ENCODE results near the gene IDH2.

The IDH2 gene

DNA sequence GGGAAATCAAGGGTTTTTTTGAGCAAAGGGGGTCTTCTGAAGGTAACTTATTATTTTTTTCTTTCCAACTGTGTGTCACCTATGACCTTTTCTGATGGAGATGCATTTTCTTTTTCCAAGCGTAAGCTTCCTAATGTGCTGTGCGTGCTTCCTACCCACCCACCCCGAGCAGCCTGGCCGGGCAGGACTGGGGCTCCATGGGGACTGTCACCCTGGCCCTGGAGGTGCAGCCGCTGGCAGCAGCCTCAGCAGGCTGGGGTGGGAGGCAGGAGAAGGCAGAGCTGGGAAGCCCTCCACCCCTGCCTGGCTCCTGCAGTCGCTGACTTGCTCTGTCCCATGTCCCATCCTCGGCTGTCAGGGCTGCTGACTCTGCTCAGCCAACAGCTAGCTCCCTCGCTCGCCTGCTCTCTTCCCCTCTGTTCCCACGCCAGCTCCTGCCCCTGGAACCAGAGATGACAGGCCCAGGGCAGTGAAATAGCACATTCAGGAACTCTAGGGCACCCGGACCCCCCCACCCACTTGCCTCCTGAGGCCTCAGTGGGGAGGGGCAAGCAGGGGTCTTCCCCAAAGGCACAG lies 21.4 kb downstream of the IDH2 start:
- TF ChIP-seq, protein P1, sequence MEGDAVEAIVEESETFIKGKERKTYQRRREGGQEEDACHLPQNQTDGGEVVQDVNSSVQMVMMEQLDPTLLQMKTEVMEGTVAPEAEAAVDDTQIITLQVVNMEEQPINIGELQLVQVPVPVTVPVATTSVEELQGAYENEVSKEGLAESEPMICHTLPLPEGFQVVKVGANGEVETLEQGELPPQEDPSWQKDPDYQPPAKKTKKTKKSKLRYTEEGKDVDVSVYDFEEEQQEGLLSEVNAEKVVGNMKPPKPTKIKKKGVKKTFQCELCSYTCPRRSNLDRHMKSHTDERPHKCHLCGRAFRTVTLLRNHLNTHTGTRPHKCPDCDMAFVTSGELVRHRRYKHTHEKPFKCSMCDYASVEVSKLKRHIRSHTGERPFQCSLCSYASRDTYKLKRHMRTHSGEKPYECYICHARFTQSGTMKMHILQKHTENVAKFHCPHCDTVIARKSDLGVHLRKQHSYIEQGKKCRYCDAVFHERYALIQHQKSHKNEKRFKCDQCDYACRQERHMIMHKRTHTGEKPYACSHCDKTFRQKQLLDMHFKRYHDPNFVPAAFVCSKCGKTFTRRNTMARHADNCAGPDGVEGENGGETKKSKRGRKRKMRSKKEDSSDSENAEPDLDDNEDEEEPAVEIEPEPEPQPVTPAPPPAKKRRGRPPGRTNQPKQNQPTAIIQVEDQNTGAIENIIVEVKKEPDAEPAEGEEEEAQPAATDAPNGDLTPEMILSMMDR (conservative IDR thresholded peaks at IDR 0.05), result no peak
- no peak for TF ChIP-seq ZFX (IDR thresholded peaks at IDR 0.05)

DNA sequence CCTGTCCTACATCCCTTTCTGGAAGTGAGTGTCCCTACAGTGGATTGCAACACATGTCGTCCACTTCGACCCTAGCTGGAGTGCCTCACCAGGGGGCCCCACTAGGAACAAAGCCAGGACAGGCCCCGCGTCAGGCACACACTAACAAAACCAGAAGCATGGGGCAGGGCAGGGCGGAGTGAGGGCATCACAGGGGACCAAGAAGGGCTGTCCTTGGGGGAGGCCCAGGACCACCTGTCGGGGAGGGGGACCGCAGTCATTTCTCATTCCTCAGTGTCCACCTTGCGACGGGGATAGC lies 21.9 kb downstream of the IDH2 start:
- TF ChIP-seq, protein P1 (conservative IDR thresholded peaks at IDR 0.05), result no peak
- TF ChIP-seq ZFX (IDR thresholded peaks at IDR 0.05), result no peak
- H3K27ac ChIP-seq, result no peak overlapping the region

More for the DNA sequence above, 21.4 kb downstream of the IDH2 start:
- H3K27ac ChIP-seq, result no peak overlapping the region

DNA sequence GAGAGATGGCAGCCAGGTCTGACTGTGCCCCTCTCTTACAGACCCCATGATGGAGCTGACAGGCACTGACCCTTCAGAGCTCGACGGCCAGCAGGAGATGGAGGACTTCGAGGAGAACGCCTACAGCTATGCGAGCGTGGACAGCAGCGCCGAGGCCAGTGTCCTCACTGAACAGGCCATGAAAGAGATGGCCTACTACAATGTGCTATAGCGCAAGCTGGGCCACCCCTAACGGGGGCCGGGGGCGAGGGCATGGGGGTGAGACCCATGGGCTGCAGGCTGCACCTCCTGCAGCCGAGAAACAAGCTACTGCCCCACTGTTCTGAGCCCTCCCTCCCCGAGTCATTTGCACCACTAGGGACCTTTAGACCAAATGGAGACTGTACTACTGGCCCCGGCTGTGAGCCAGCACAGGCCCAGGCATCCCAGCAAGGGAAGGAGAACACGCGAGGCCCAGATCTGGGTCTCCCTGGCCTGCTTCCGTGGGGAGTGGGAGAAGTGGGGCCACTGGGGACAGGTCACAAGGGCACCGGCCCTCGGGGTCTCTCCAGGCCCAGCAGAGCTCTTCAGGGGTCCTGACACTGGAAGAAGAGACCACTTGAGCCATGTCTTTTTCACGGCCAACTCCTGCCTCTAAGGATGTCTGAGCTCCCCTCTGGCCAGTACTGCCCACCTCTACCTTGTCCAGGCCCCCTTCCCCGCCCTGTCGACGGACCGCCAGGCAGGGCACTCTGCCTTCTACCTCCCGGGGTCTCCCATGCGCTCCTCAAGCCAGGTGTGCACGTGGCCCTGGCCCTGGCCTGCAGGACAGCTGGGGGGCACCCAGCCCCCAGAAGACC lies 22.4 kb downstream of the IDH2 start:
- TF ChIP-seq, protein P1 (conservative IDR thresholded peaks at IDR 0.05), result no peak
- TF ChIP-seq ZFX (IDR thresholded peaks at IDR 0.05), result no peak
- no peak overlapping the region for H3K27ac ChIP-seq

DNA sequence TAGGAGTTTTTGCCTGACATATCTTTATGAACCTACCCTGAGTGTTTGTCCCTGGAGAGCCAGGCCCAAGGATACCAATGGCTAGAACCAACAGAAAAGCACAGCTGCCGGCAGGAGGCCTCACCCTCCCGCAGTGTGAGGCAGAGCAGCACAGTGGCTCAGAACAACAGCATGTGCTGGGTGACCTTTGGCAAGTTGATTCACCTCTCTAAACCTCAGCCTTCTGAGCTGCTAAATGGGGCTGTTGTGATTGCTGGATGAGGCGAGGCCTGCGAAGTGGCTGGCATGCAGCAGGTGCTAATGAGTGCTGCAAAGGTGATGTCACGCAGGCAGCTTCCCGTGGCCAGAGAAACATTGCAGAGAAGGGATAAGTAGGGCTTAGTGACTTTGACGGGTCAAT lies 23.3 kb downstream of the IDH2 start:
- TF ChIP-seq, protein P1 (conservative IDR thresholded peaks at IDR 0.05), result no peak
- TF ChIP-seq ZFX (IDR thresholded peaks at IDR 0.05), result no peak
- no peak overlapping the region for H3K27ac ChIP-seq

DNA sequence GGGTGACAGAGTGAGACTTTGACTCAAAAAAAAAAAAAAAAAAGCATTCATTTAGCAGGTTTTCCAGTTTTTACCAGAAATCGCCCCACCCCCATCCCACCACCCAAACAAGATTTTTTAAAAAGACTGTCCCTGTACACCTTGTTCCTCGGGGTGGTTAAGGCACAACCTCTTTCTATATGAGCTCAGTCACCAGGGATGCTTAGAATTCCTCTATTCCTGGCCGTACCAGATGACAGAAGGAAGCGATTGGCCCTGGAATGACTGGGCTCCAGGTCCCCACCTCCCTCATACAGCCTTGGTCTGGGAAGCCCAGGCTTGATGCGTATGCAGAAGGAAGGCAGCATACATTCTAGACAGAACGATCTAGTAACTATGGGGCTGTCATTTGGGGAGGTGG lies 25.6 kb downstream of the IDH2 start:
- no peak overlapping the region for H3K27ac ChIP-seq
- TF ChIP-seq, protein P1 (conservative IDR thresholded peaks at IDR 0.05), result no peak
- TF ChIP-seq ZFX (IDR thresholded peaks at IDR 0.05), result no peak

DNA sequence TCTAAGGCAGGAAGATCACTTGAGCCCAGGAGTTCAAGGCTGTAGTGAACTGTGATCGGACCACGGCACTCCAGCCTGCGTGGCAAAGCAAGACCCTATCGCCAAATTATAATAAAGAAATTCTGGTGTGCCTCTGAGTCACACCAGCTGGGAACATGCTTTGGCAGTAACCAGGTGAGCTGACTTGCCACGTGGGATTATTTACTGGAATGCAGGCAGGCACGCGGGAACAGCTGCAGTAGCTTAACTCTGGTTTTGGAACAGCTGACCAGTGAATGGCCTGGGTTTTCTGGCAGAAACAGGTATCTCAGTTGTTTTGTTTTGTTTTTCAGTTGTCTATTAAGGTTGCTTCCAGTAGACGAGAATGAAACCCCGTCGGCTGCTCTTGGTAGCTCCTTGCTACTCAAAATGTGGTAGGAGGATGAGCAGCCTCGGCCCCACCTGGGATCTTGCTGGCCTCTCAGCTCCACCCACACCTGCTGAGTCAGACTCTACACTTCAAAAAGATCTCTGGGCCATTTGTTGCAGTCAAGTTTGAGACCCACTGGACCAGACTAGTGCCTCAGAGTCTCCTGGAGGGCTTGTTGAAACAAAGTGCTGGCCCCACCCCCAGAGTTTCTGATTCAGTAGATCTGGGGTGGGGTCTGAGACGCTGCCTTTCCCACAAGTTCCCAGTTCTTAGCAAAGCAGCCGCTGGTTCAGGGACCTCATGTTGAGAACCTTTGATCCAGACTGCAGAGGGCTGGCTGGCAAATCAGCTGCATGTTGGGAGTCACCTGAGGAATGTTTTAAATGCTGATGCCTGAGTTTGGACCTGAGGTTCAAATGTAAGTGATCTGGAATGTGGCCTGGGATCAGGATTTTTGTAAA lies 26.6 kb downstream of the IDH2 start:
- no peak overlapping the region for H3K27ac ChIP-seq
- TF ChIP-seq, protein P1 (conservative IDR thresholded peaks at IDR 0.05), result no peak
- TF ChIP-seq ZFX (IDR thresholded peaks at IDR 0.05), result no peak

DNA sequence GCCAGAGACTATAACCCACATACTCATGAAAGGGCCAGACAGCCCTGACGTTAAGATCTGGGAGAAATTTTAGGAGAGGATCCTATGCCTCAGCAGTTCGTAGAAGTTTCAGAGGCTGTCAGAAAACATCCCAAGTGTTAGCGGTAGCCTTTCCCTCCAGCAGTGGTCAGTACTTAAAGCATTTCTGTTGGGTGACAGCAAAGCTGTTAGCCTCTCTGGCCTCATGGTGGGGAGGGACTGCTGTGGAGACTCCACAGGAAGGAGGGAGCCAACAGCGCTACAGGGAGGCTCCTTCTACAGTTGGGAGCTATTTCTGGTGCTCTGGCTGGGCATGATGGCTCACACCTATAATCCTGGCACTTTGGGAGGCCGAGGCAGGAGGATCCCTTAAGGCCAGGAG lies 27.4 kb downstream of the IDH2 start:
- TF ChIP-seq, protein P1 (conservative IDR thresholded peaks at IDR 0.05), result no peak
- TF ChIP-seq ZFX (IDR thresholded peaks at IDR 0.05), result no peak
- H3K27ac ChIP-seq, result no peak overlapping the region
